Measurements from ENCODE around the gene TRPV4.

The TRPV4 gene

GRCh38 chr12:109832541-109833306, 474 bp downstream of the TRPV4 start:
- no peak for DNase-seq (ENCODE audit: low read depth)
- no peak overlapping the region for H3K4me3 ChIP-seq (ENCODE audit: low read depth, low read length)
- no peak for TF ChIP-seq CTCF (IDR thresholded peaks at IDR 0.05; ENCODE audit: insufficient read depth, low read depth, low read length, missing control alignments)

GRCh38 chr12:109831929-109832328, 1.3 kb downstream of the TRPV4 start:
- no peak for TF ChIP-seq CTCF (IDR thresholded peaks at IDR 0.05; ENCODE audit: insufficient read depth, low read depth, low read length, missing control alignments)
- DNase-seq (ENCODE audit: low read depth), result no peak
- H3K4me3 ChIP-seq (ENCODE audit: low read depth, low read length), result no peak overlapping the region

GRCh38 chr12:109831365-109831764, 1.8 kb downstream of the TRPV4 start:
- DNase-seq (ENCODE audit: low read depth), result no peak
- no peak for TF ChIP-seq CTCF (IDR thresholded peaks at IDR 0.05; ENCODE audit: insufficient read depth, low read depth, low read length, missing control alignments)
- H3K4me3 ChIP-seq (ENCODE audit: low read depth, low read length), result no peak overlapping the region

- no peak overlapping the region for H3K4me3 ChIP-seq (ENCODE audit: low read depth, low read length)
- DNase-seq (ENCODE audit: low read depth), result no peak
- TF ChIP-seq CTCF (IDR thresholded peaks at IDR 0.05; ENCODE audit: insufficient read depth, low read depth, low read length, missing control alignments), result no peak
Measured at GRCh38 chr12:109830718-109831117, 2.5 kb downstream of the TRPV4 start.

GRCh38 chr12:109830267-109830666, 2.9 kb downstream of the TRPV4 start:
- H3K4me3 ChIP-seq (ENCODE audit: low read depth, low read length), result no peak overlapping the region
- no peak for TF ChIP-seq CTCF (IDR thresholded peaks at IDR 0.05; ENCODE audit: insufficient read depth, low read depth, low read length, missing control alignments)
- no peak for DNase-seq (ENCODE audit: low read depth)

- TF ChIP-seq CTCF (IDR thresholded peaks at IDR 0.05; ENCODE audit: insufficient read depth, low read depth, low read length, missing control alignments), result no peak
- no peak overlapping the region for H3K4me3 ChIP-seq (ENCODE audit: low read depth, low read length)
- DNase-seq (ENCODE audit: low read depth), result no peak
Measured at GRCh38 chr12:109829667-109830066, 3.5 kb downstream of the TRPV4 start.
